Left ventricle myocardium inferior (tissue), 1 donor: ENCODE results near the gene EPHB3. TPM values are rescaled to one million over a fixed set of nuclear protein-coding genes. Genes with fewer than 3 reads are reported as not detected.

ENCODE experiments used
- DNase-seq: peaks from one replicate; pipeline ENCODE4 v3.0.0-alpha.2; 2020
- H3K27ac ChIP-seq: fragments of 200-600 bp; replicated peaks from 2 replicates; pipeline ENCODE4 v1.8.0; 2021
- H3K27me3 ChIP-seq: fragments of 200-600 bp; 2 replicates; pipeline ENCODE4 v1.8.0; 2021; ENCODE audit warnings: low read depth
- H3K36me3 ChIP-seq: fragments of 200-600 bp; 2 replicates; pipeline ENCODE4 v1.8.0; 2021
- H3K4me1 ChIP-seq: fragments of 200-600 bp; 2 replicates; pipeline ENCODE4 v1.8.0; 2021
- H3K4me3 ChIP-seq: fragments of 200-600 bp; 2 replicates; pipeline ENCODE4 v1.8.0; 2021; ENCODE audit warnings: mild to moderate bottlenecking, moderate library complexity
- H3K9me3 ChIP-seq: fragments of 200-600 bp; replicated peaks from 2 replicates; pipeline ENCODE4 v1.8.0; 2021
- CTCF ChIP-seq: fragments of 200-600 bp; IDR thresholded peaks from 2 replicates; pipeline ENCODE4 v1.8.0; 2021; ENCODE audit warnings: antibody characterized with exemption, mild to moderate bottlenecking, borderline replicate concordance
- intact Hi-C: fragments of 100-400 bp; cut with micrococcal nuclease; formaldehyde crosslinking; loops from one replicate; pipeline ENCODE4 v1.11.0; 2022
- total RNA-seq: library from RNA; stranded (reverse); fragmentation: NEBNext Ultra II Directional; extraction: Animal tissue kit (Norgen Biotek cat#: 25700); gene quantifications from one replicate; pipeline ENCODE4 v1.2.1, GENCODE V29; 2021
- donor health status: DM: no; HTN: yes; CAD: no; lungs with severe emphysema.

Gene EPHB3
- total RNA-seq, 1 donor from 2014 or later, result 5.0 TPM

GRCh38 chr3:184537885-184538665, 23.5 kb upstream of the EPHB3 start:
- no peaks in the 10 kb centered on the region for H3K4me1 ChIP-seq
- peaks cover 91% of the 10 kb centered on the region for H3K27me3 ChIP-seq
- H3K36me3 ChIP-seq, result no peaks in the 10 kb centered on the region
- no peak for TF ChIP-seq CTCF
- no peak overlapping the region for H3K4me3 ChIP-seq
- H3K27ac ChIP-seq, result no peak overlapping the region
- no peak for DNase-seq
- no peaks in the 10 kb centered on the region for H3K9me3 ChIP-seq
- intact Hi-C loops, result no loop called here

DNA sequence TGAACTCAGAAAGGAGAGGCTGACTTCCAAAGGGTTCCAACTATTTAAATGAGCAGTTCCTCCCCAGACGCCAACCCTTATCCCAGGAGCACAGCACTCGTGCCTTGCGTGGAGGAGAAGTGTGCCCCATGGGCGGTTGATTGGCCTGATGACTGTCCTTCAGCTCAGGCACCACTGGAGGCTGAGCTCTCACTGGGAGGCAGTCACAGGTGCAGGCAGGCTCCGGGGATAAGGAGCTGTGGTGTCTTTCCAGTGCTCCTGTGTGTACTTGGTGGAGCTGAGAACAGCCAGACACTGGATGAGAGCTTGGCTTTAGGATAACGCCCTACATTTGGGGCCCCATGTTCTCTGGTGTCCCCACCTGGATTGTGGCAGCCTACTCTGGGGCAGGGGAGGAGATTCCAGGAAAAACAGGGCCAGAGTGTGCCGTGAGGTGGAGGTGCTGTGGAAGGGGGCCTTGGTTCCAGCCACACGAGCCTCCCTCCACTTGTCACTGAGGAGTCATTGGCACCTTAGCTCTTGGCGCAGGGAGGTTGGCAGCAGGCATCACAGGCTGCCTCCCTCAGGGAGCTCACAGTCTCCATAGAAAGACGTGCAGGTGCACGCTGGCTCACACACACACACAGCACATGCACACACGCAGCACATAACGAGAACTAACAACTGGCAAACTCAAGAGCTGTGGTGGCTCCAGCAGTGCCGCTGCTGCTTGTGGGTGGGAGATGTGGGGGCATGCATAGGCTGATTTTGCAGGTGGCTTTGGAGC, 22.7 kb upstream of the EPHB3 start:
- peaks cover 93% of the 10 kb centered on the region for H3K27me3 ChIP-seq
- no peak overlapping the region for H3K27ac ChIP-seq
- DNase-seq, result no peak
- intact Hi-C loops, result no loop called here
- H3K9me3 ChIP-seq, result no peaks in the 10 kb centered on the region
- no peaks in the 10 kb centered on the region for H3K36me3 ChIP-seq
- H3K4me3 ChIP-seq, result no peak overlapping the region
- peaks cover 2% of the 10 kb centered on the region for H3K4me1 ChIP-seq
- TF ChIP-seq CTCF, result no peak

DNA sequence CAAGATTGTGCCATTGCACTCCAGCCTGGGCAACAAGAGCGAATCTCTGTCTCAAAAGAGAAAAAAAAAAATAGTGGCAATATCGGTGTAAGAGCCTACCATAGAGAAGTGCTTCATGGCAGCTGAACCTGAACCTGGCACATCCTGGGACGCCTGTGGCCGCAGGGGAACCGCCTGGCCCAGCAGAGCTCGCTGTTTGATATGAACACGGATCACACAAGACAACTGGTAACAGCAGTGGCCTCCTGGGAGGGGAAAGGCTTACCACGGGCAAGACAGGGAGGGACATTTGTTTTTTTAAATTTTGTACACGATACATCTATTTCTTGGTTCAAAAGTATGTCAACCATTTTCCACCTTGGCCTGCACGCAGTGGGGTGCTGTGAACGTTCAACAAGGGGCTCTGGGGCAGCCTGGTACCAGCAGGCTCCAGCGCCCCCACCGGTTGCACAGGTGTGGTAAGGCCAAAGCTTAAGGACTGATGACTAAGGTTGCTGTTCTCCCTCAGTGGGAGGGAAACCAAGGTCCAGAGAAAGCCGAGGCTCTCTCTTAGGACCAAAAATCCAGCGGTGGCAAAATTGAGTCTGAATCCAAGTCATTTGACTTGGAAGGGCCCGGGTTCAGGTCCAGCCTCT, 21.7 kb upstream of the EPHB3 start:
- peaks cover 3% of the 10 kb centered on the region for H3K4me1 ChIP-seq
- intact Hi-C loops, result loop anchor here (5.0 kb wide), 1 partner anchor 168 kb away; no protein-coding TSS in a partner anchor
- no peaks in the 10 kb centered on the region for H3K9me3 ChIP-seq
- no peak for TF ChIP-seq CTCF
- H3K4me3 ChIP-seq, result no peak overlapping the region
- H3K27ac ChIP-seq, result no peak overlapping the region
- peaks cover 83% of the 10 kb centered on the region for H3K27me3 ChIP-seq
- H3K36me3 ChIP-seq, result no peaks in the 10 kb centered on the region
- no peak for DNase-seq

DNA sequence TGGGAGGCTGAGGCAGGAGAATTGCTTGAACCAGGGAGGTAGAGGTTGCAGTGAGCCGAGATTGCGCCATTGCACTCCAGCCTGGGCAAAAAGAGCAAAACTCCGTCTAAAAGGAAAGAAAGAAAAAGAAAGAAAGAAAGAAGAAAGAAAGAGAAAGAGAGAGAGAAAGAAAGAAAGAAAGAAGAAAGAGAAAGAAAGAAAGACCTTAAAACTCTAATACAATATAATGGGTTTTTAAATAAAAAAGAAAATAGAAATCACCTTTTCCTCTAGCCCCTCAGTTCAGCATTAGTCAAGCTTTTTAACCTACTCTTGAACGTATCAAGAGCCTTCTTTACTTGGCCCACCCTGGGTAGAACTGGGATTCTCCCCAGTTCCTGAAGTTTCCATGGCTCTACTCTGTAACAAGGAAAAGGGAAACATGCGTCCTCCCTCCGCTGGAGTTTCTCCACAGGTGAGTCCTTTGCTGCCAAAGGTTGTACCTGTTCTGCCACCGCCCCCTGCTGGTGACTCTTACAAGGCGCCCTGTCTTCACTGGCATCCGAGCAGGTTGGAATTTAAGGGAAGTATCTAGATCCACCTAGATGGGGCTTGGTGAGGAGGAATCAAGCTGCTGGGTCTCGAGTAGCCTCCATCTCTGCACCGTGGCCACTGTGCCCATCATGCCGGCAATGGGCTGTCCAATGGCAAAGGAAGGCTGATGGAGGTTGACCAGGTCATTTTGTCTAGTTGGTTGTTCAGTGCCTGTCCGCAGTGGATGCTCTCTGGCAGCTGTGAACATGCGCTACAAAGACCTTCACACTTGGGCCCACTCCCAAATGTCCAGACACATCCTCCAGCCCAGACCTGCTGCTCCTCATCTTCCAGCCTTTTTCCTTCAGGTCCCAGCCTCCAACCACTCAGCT, 20.6 kb upstream of the EPHB3 start:
- intact Hi-C loops, result loop anchor here (5.0 kb wide), 1 partner anchor 169 kb away; no protein-coding TSS in a partner anchor
- DNase-seq, result peak; percentile 40
- Histone ChIP-seq H3K27me3 (peaks cover 77% of the 10 kb centered on the region), H3K27ac (no peak overlapping the region), H3K4me1 (peaks cover 3% of the 10 kb centered on the region), H3K36me3 (no peaks in the 10 kb centered on the region), H3K9me3 (no peaks in the 10 kb centered on the region), H3K4me3 (no peak overlapping the region)
- peak; percentile 68 for TF ChIP-seq CTCF
